ENCODE results near the gene GOLIM4. TPM values are rescaled to one million over a fixed set of nuclear protein-coding genes. Genes with fewer than 3 reads are reported as not detected.
A peak's percentile ranks its signal among the peaks of the same experiment; 100 is the strongest.

Gene GOLIM4
- total RNA-seq, 1 experiment from 2014 or later, result 30.0 TPM

DNA sequence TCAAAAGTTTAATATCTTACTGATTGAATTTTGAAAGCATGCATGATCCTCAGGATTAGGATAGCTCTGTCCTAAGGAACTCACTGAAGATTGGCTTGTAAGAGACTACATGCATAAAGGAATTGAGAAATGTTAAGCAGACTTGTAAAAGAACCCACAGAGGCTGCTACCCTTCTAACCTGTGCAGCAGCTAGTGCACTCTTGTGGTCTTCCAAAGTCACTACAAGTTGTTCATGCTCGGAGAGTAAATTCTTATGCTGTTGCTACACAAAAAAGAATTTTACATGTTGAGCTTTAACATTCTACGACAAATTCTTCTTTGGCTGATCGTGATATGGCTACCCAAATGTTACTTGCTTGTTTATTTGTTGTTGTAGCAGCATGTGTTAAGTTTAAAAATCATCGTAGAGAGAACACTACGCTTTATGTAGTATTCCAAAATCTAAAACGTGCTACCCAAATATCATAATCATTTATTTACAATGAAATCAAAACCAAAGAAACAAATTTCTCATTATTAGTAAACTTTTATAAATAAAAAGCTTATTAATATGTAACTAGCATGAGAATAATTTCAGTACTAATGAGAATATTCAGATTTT is 55.0 kb downstream of the GOLIM4 start:
- POLR2A ChIA-PET, result no interaction called here
- H3K9me3 Mint-ChIP-seq, result no peaks in the 10 kb centered on the region
- peaks cover 28% of the 10 kb centered on the region for H3K36me3 Mint-ChIP-seq
- DNase-seq (ENCODE audit: low spot score) (peak; percentile 16), ATAC-seq (peak; percentile 86)
- H3K27me3 Mint-ChIP-seq (ENCODE audit: low read depth), result no peaks in the 10 kb centered on the region
- TF ChIP-seq ZNF423 (CRISPR knock-in tag; IDR thresholded peaks at IDR 0.05) (no peak), FOXK1 (CRISPR knock-in tag; IDR thresholded peaks at IDR 0.05) (no peak), NR1H2 (CRISPR knock-in tag; IDR thresholded peaks at IDR 0.05) (no peak), MAX (CRISPR knock-in tag; IDR thresholded peaks at IDR 0.05) (no peak), NFE2L1 (CRISPR knock-in tag; IDR thresholded peaks at IDR 0.05) (no peak)
- TF ChIP-seq, protein P1, sequence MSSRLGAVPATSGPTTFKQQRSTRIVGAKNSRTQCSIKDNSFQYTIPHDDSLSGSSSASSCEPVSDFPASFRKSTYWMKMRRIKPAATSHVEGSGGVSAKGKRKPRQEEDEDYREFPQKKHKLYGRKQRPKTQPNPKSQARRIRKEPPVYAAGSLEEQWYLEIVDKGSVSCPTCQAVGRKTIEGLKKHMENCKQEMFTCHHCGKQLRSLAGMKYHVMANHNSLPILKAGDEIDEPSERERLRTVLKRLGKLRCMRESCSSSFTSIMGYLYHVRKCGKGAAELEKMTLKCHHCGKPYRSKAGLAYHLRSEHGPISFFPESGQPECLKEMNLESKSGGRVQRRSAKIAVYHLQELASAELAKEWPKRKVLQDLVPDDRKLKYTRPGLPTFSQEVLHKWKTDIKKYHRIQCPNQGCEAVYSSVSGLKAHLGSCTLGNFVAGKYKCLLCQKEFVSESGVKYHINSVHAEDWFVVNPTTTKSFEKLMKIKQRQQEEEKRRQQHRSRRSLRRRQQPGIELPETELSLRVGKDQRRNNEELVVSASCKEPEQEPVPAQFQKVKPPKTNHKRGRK (CRISPR knock-in tag; IDR thresholded peaks at IDR 0.05; ENCODE audit: borderline replicate concordance), result no peak
- TF ChIP-seq, protein P2, sequence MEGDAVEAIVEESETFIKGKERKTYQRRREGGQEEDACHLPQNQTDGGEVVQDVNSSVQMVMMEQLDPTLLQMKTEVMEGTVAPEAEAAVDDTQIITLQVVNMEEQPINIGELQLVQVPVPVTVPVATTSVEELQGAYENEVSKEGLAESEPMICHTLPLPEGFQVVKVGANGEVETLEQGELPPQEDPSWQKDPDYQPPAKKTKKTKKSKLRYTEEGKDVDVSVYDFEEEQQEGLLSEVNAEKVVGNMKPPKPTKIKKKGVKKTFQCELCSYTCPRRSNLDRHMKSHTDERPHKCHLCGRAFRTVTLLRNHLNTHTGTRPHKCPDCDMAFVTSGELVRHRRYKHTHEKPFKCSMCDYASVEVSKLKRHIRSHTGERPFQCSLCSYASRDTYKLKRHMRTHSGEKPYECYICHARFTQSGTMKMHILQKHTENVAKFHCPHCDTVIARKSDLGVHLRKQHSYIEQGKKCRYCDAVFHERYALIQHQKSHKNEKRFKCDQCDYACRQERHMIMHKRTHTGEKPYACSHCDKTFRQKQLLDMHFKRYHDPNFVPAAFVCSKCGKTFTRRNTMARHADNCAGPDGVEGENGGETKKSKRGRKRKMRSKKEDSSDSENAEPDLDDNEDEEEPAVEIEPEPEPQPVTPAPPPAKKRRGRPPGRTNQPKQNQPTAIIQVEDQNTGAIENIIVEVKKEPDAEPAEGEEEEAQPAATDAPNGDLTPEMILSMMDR (IDR thresholded peaks at IDR 0.05), result peak; percentile 36; the same call in 1 of the 2 replicates
- CTCF ChIA-PET, result interaction anchor here (0.5 to 2.9 kb wide), 28 partner anchors 10 to 824 kb away, joined by 3 to 17 read pairs (median 4); partner anchors contain the start of gene ZBBX
- H3K27ac Mint-ChIP-seq, result no peak overlapping the region
- no peak overlapping the region for H3K4me3 Mint-ChIP-seq
- peaks cover 8% of the 10 kb centered on the region for H3K4me1 Mint-ChIP-seq

- no peak for ATAC-seq
- H3K4me1 Mint-ChIP-seq, result peaks cover 8% of the 10 kb centered on the region
- H3K27ac Mint-ChIP-seq, result no peak overlapping the region
- no peak for DNase-seq (ENCODE audit: low spot score)
- peaks cover 43% of the 10 kb centered on the region for H3K36me3 Mint-ChIP-seq
- H3K9me3 Mint-ChIP-seq, result peaks cover 4% of the 10 kb centered on the region
- POLR2A ChIA-PET, result no interaction called here
- no peak overlapping the region for H3K4me3 Mint-ChIP-seq
- CTCF ChIA-PET, result interaction anchor here (0.6 kb wide), 1 partner anchor 26 kb away, joined by 3 read pairs; no protein-coding TSS in a partner anchor
- H3K27me3 Mint-ChIP-seq (ENCODE audit: low read depth), result no peaks in the 10 kb centered on the region
- no peak for TF ChIP-seq FOXP4 (CRISPR knock-in tag; IDR thresholded peaks at IDR 0.05)
- no peak for TF ChIP-seq ESRRA (CRISPR knock-in tag; IDR thresholded peaks at IDR 0.05; ENCODE audit: borderline replicate concordance)
- TF ChIP-seq GRHL2 (CRISPR knock-in tag; IDR thresholded peaks at IDR 0.05; ENCODE audit: insufficient replicate concordance, severe bottlenecking), result no peak
- no peak for TF ChIP-seq FOXK1 (CRISPR knock-in tag; IDR thresholded peaks at IDR 0.05)
- TF ChIP-seq NFYB (CRISPR knock-in tag; conservative IDR thresholded peaks at IDR 0.05; ENCODE audit: low read depth), result no peak
- no peak for TF ChIP-seq CREB1 (CRISPR knock-in tag; IDR thresholded peaks at IDR 0.05)
- TF ChIP-seq, protein P3, sequence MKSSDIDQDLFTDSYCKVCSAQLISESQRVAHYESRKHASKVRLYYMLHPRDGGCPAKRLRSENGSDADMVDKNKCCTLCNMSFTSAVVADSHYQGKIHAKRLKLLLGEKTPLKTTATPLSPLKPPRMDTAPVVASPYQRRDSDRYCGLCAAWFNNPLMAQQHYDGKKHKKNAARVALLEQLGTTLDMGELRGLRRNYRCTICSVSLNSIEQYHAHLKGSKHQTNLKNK (CRISPR knock-in tag; IDR thresholded peaks at IDR 0.05), result no peak
- TF ChIP-seq, protein P2 (IDR thresholded peaks at IDR 0.05), result no peak
- TF ChIP-seq, protein P4, sequence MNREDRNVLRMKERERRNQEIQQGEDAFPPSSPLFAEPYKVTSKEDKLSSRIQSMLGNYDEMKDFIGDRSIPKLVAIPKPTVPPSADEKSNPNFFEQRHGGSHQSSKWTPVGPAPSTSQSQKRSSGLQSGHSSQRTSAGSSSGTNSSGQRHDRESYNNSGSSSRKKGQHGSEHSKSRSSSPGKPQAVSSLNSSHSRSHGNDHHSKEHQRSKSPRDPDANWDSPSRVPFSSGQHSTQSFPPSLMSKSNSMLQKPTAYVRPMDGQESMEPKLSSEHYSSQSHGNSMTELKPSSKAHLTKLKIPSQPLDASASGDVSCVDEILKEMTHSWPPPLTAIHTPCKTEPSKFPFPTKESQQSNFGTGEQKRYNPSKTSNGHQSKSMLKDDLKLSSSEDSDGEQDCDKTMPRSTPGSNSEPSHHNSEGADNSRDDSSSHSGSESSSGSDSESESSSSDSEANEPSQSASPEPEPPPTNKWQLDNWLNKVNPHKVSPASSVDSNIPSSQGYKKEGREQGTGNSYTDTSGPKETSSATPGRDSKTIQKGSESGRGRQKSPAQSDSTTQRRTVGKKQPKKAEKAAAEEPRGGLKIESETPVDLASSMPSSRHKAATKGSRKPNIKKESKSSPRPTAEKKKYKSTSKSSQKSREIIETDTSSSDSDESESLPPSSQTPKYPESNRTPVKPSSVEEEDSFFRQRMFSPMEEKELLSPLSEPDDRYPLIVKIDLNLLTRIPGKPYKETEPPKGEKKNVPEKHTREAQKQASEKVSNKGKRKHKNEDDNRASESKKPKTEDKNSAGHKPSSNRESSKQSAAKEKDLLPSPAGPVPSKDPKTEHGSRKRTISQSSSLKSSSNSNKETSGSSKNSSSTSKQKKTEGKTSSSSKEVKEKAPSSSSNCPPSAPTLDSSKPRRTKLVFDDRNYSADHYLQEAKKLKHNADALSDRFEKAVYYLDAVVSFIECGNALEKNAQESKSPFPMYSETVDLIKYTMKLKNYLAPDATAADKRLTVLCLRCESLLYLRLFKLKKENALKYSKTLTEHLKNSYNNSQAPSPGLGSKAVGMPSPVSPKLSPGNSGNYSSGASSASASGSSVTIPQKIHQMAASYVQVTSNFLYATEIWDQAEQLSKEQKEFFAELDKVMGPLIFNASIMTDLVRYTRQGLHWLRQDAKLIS (CRISPR knock-in tag; IDR thresholded peaks at IDR 0.05; ENCODE audit: borderline replicate concordance), result no peak
- TF ChIP-seq USF1 (CRISPR knock-in tag; IDR thresholded peaks at IDR 0.05), result no peak
- TF ChIP-seq EMX1 (CRISPR knock-in tag; IDR thresholded peaks at IDR 0.05), result no peak
- TF ChIP-seq SMAD3 (CRISPR knock-in tag; IDR thresholded peaks at IDR 0.05; ENCODE audit: borderline replicate concordance), result no peak
- no peak for TF ChIP-seq ETV6 (CRISPR knock-in tag; IDR thresholded peaks at IDR 0.05)
- TF ChIP-seq, protein P5, sequence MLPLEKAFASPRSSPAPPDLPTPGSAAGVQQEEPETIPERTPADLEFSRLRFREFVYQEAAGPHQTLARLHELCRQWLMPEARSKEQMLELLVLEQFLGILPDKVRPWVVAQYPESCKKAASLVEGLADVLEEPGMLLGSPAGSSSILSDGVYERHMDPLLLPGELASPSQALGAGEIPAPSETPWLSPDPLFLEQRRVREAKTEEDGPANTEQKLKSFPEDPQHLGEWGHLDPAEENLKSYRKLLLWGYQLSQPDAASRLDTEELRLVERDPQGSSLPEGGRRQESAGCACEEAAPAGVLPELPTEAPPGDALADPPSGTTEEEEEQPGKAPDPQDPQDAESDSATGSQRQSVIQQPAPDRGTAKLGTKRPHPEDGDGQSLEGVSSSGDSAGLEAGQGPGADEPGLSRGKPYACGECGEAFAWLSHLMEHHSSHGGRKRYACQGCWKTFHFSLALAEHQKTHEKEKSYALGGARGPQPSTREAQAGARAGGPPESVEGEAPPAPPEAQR (CRISPR knock-in tag; IDR thresholded peaks at IDR 0.05), result no peak
Observed at GRCh38 chr3:168037020-168037419, 58.7 kb downstream of the GOLIM4 start.

Measured in WTC11 (cell line).